ENCODE results near the gene CTAGE8. TPM values are rescaled to one million over a fixed set of nuclear protein-coding genes. Genes with fewer than 3 reads are reported as not detected.
"Not testable (repeated sequence)": the region's sequence is repeated elsewhere in the genome, so short reads cannot be mapped to it uniquely, and the experiment has no call there.

CTAGE8 gene
- polyA plus RNA-seq, 1 experiment = 0.21 TPM

- DNase-seq (ENCODE audit: low read depth) = no peak
- CTCF ChIA-PET = no interaction called here
- POLR2A ChIA-PET = no interaction called here
- TF ChIP-seq CTCF (IDR thresholded peaks at IDR 0.05; ENCODE audit: insufficient read depth, low read depth, low read length) = no peak
- no peak overlapping the region for H3K4me3 ChIP-seq (ENCODE audit: low read depth, low read length)
- no peaks in the 10 kb centered on the region for H3K27me3 ChIP-seq (ENCODE audit: control insufficient read depth, insufficient read depth, low read length)
- H3K36me3 ChIP-seq (ENCODE audit: control insufficient read depth, insufficient read depth, low read length) = no peaks in the 10 kb centered on the region
These were observed 13.6 kb downstream of the CTAGE8 start for GRCh38 chr7:144255471-144255897.

GRCh38 chr7:144252307-144252706 lies 16.8 kb downstream of the CTAGE8 start:
- H3K27me3 ChIP-seq (ENCODE audit: control insufficient read depth, insufficient read depth, low read length); CTCF ChIA-PET; DNase-seq (ENCODE audit: low read depth); POLR2A ChIA-PET; H3K36me3 ChIP-seq (ENCODE audit: control insufficient read depth, insufficient read depth, low read length); H3K4me3 ChIP-seq (ENCODE audit: low read depth, low read length): not testable (repeated sequence)

- H3K36me3 ChIP-seq (ENCODE audit: control insufficient read depth, insufficient read depth, low read length); H3K27me3 ChIP-seq (ENCODE audit: control insufficient read depth, insufficient read depth, low read length); DNase-seq (ENCODE audit: low read depth); POLR2A ChIA-PET; H3K4me3 ChIP-seq (ENCODE audit: low read depth, low read length); CTCF ChIA-PET: not testable (repeated sequence)
These were observed 21.3 kb downstream of the CTAGE8 start for GRCh38 chr7:144247674-144248330.

- H3K27me3 ChIP-seq (ENCODE audit: control insufficient read depth, insufficient read depth, low read length); H3K36me3 ChIP-seq (ENCODE audit: control insufficient read depth, insufficient read depth, low read length); H3K4me3 ChIP-seq (ENCODE audit: low read depth, low read length); DNase-seq (ENCODE audit: low read depth); CTCF ChIA-PET; POLR2A ChIA-PET: not testable (repeated sequence)
These were observed 22.1 kb downstream of the CTAGE8 start for GRCh38 chr7:144246967-144247366.

GRCh38 chr7:144245372-144245771 lies 23.7 kb downstream of the CTAGE8 start:
- H3K27me3 ChIP-seq (ENCODE audit: control insufficient read depth, insufficient read depth, low read length); H3K4me3 ChIP-seq (ENCODE audit: low read depth, low read length); H3K36me3 ChIP-seq (ENCODE audit: control insufficient read depth, insufficient read depth, low read length); POLR2A ChIA-PET; CTCF ChIA-PET; DNase-seq (ENCODE audit: low read depth): not testable (repeated sequence)

GRCh38 chr7:144239365-144239764 lies 29.7 kb downstream of the CTAGE8 start, which contains the start of gene OR2A42:
Gene OR2A42 (minus strand): TSS chr7:144239605. CDS start chr7:144232843, 6,762 bp downstream.
- DNase-seq (ENCODE audit: low read depth); H3K4me3 ChIP-seq (ENCODE audit: low read depth, low read length); H3K27me3 ChIP-seq (ENCODE audit: control insufficient read depth, insufficient read depth, low read length); H3K36me3 ChIP-seq (ENCODE audit: control insufficient read depth, insufficient read depth, low read length); CTCF ChIA-PET; POLR2A ChIA-PET: not testable (repeated sequence)

GRCh38 chr7:144238530-144239082 lies 30.5 kb downstream of the CTAGE8 start:
- CTCF ChIA-PET; H3K27me3 ChIP-seq (ENCODE audit: control insufficient read depth, insufficient read depth, low read length); H3K4me3 ChIP-seq (ENCODE audit: low read depth, low read length); H3K36me3 ChIP-seq (ENCODE audit: control insufficient read depth, insufficient read depth, low read length); DNase-seq (ENCODE audit: low read depth); POLR2A ChIA-PET: not testable (repeated sequence)

- H3K36me3 ChIP-seq (ENCODE audit: control insufficient read depth, insufficient read depth, low read length); CTCF ChIA-PET; H3K4me3 ChIP-seq (ENCODE audit: low read depth, low read length); H3K27me3 ChIP-seq (ENCODE audit: control insufficient read depth, insufficient read depth, low read length); POLR2A ChIA-PET; DNase-seq (ENCODE audit: low read depth): not testable (repeated sequence)
These were observed 36.0 kb downstream of the CTAGE8 start for GRCh38 chr7:144233039-144233438.

- DNase-seq (ENCODE audit: low read depth); H3K36me3 ChIP-seq (ENCODE audit: control insufficient read depth, insufficient read depth, low read length); H3K4me3 ChIP-seq (ENCODE audit: low read depth, low read length); POLR2A ChIA-PET; H3K27me3 ChIP-seq (ENCODE audit: control insufficient read depth, insufficient read depth, low read length); CTCF ChIA-PET: not testable (repeated sequence)
These were observed 38.1 kb downstream of the CTAGE8 start for GRCh38 chr7:144231027-144231426.

GRCh38 chr7:144228810-144229209 lies 40.3 kb downstream of the CTAGE8 start:
- DNase-seq (ENCODE audit: low read depth); CTCF ChIA-PET; H3K27me3 ChIP-seq (ENCODE audit: control insufficient read depth, insufficient read depth, low read length); H3K36me3 ChIP-seq (ENCODE audit: control insufficient read depth, insufficient read depth, low read length); POLR2A ChIA-PET; H3K4me3 ChIP-seq (ENCODE audit: low read depth, low read length): not testable (repeated sequence)

- CTCF ChIA-PET; POLR2A ChIA-PET; H3K27me3 ChIP-seq (ENCODE audit: control insufficient read depth, insufficient read depth, low read length); DNase-seq (ENCODE audit: low read depth); H3K4me3 ChIP-seq (ENCODE audit: low read depth, low read length); H3K36me3 ChIP-seq (ENCODE audit: control insufficient read depth, insufficient read depth, low read length): not testable (repeated sequence)
These were observed 42.2 kb downstream of the CTAGE8 start for GRCh38 chr7:144226866-144227265.

- CTCF ChIA-PET; H3K27me3 ChIP-seq (ENCODE audit: control insufficient read depth, insufficient read depth, low read length); H3K4me3 ChIP-seq (ENCODE audit: low read depth, low read length); H3K36me3 ChIP-seq (ENCODE audit: control insufficient read depth, insufficient read depth, low read length); POLR2A ChIA-PET; DNase-seq (ENCODE audit: low read depth): not testable (repeated sequence)
These were observed 45.4 kb downstream of the CTAGE8 start for GRCh38 chr7:144223675-144224074.

Data from BJ (cell line).